GM21717 (cell line): ENCODE data around the gene FAM25A.
"Not testable (repeated sequence)": the region's sequence is repeated elsewhere in the genome, so short reads cannot be mapped to it uniquely, and the experiment has no call there.

Experiments
- ATAC-seq: cut with Tn5 transposase; IDR thresholded peaks from one replicate; pipeline ENCODE4 v1.9.1; 2021; ENCODE audit warnings: mild to moderate bottlenecking, moderate library complexity; ENCODE audit not compliant: unreplicated experiment

FAM25A gene

GRCh38 chr10:87009134-87009696 lies 10.9 kb upstream of the FAM25A start:
- not testable (repeated sequence) for ATAC-seq

- not testable (repeated sequence) for ATAC-seq
Measured at GRCh38 chr10:87013528-87013927, 6.6 kb upstream of the FAM25A start.

GRCh38 chr10:87014986-87015716 lies 4.9 kb upstream of the FAM25A start:
- not testable (repeated sequence) for ATAC-seq

- ATAC-seq = not testable (repeated sequence)
Measured at GRCh38 chr10:87018127-87018526, 2.0 kb upstream of the FAM25A start.

- not testable (repeated sequence) for ATAC-seq
Measured at GRCh38 chr10:87019066-87019465, 1.0 kb upstream of the FAM25A start.

GRCh38 chr10:87019504-87019903 lies 590 bp upstream of the FAM25A start:
- not testable (repeated sequence) for ATAC-seq

GRCh38 chr10:87025285-87025958 lies 5.3 kb downstream of the FAM25A start:
- ATAC-seq = not testable (repeated sequence)

GRCh38 chr10:87026747-87027508 lies 6.8 kb downstream of the FAM25A start:
- not testable (repeated sequence) for ATAC-seq

- not testable (repeated sequence) for ATAC-seq
Measured at GRCh38 chr10:87030419-87030818, 10.3 kb downstream of the FAM25A start.

- no peak for ATAC-seq
Measured at GRCh38 chr10:87030912-87031635, 11.0 kb downstream of the FAM25A start.

- no peak for ATAC-seq
Measured at GRCh38 chr10:87036623-87037022, 16.5 kb downstream of the FAM25A start.

- no peak for ATAC-seq
Measured at GRCh38 chr10:87038286-87038717, 18.2 kb downstream of the FAM25A start.

GRCh38 chr10:87038786-87039185 lies 18.7 kb downstream of the FAM25A start:
- no peak for ATAC-seq

- ATAC-seq = not testable (repeated sequence)
Measured at GRCh38 chr10:87043579-87043978, 23.5 kb downstream of the FAM25A start.

GRCh38 chr10:87045434-87045938 lies 25.4 kb downstream of the FAM25A start:
- ATAC-seq = no peak

GRCh38 chr10:87053111-87053510 lies 33.0 kb downstream of the FAM25A start:
- no peak for ATAC-seq

- ATAC-seq = no peak
Measured at GRCh38 chr10:87053577-87054181, 33.6 kb downstream of the FAM25A start.

- ATAC-seq = no peak
Measured at GRCh38 chr10:87054373-87055295, 34.5 kb downstream of the FAM25A start.

- no peak for ATAC-seq
Measured at GRCh38 chr10:87058171-87058570, 38.1 kb downstream of the FAM25A start.
